Liver (tissue), 9 donors: ENCODE measurements around the gene GNPDA2. TPM values are rescaled to one million over a fixed set of nuclear protein-coding genes. Genes with fewer than 3 reads are reported as not detected.

Experiments used
- DNase-seq: peaks from one replicate; pipeline ENCODE4 v3.0.0-alpha.2; 2017; ENCODE audit warnings: low spot score
- H3K27ac ChIP-seq, 2 donors: one replicate each; pipeline ENCODE4 v1.7.0; 2013; ENCODE audit warnings: inconsistent platforms in 2 of 2, low read length in 2 of 2, control low read depth in 1 of 2, low read depth in 1 of 2, mild to moderate bottlenecking in 1 of 2
- H3K27me3 ChIP-seq, 4 donors: one replicate each; pipeline versions ENCODE4 v1.6.1 to v1.7.0; 2013; ENCODE audit warnings: low read length in 3 of 4, inconsistent platforms in 1 of 4, mild to moderate bottlenecking in 1 of 4, moderate library complexity in 1 of 4; ENCODE audit not compliant: control insufficient read depth in 4 of 4, insufficient read depth in 4 of 4
- H3K36me3 ChIP-seq, 4 donors: one replicate each; pipeline versions ENCODE4 v1.6.1 to v1.7.0; 2013; ENCODE audit warnings: low read length in 3 of 4, mild to moderate bottlenecking in 3 of 4, low read depth in 1 of 4, moderate library complexity in 1 of 4; ENCODE audit not compliant: control insufficient read depth in 4 of 4, insufficient read depth in 3 of 4
- H3K4me1 ChIP-seq, 4 donors: one replicate each; pipeline versions ENCODE4 v1.6.1 to v1.7.0; 2013; ENCODE audit warnings: low read length in 3 of 4, mild to moderate bottlenecking in 3 of 4, moderate library complexity in 1 of 4; ENCODE audit not compliant: control insufficient read depth in 4 of 4, insufficient read depth in 4 of 4
- H3K4me3 ChIP-seq, 3 donors: one replicate each; pipeline versions ENCODE4 v1.6.1 to v1.7.0; 2013; ENCODE audit warnings: low read length in 3 of 3, control low read depth in 1 of 3, low read depth in 1 of 3, mild to moderate bottlenecking in 1 of 3
- H3K9ac ChIP-seq, 2 donors: one replicate each; pipeline ENCODE4 v1.7.0; 2013; ENCODE audit warnings: low read length in 2 of 2, mild to moderate bottlenecking in 2 of 2, moderate library complexity in 2 of 2, control low read depth in 1 of 2, low read depth in 1 of 2
- H3K9me3 ChIP-seq, 4 donors: one replicate each; pipeline versions ENCODE4 v1.6.1 to v1.7.0; 2013; ENCODE audit warnings: low read length in 3 of 4; ENCODE audit not compliant: control insufficient read depth in 4 of 4
- EGR1 ChIP-seq, 2 donors: IDR thresholded peaks; 2 replicates each; pipeline ENCODE4 v1.6.1; 2016 to 2018; ENCODE audit warnings: antibody characterized with exemption in 2 of 2, low read depth in 2 of 2
- FOXA1 ChIP-seq: IDR thresholded peaks from 2 replicates; pipeline ENCODE4 v1.6.1; 2016; ENCODE audit warnings: antibody characterized with exemption
- FOXA2 ChIP-seq: IDR thresholded peaks from 2 replicates; pipeline ENCODE4 v1.6.1; 2016; ENCODE audit warnings: antibody characterized with exemption
- GABPA ChIP-seq, 2 donors: IDR thresholded peaks in 1 of 2; conservative IDR thresholded peaks in 1 of 2; 2 replicates each; pipeline ENCODE4 v1.6.1; 2016; ENCODE audit warnings: antibody characterized with exemption in 2 of 2, mild to moderate bottlenecking in 1 of 2, moderate library complexity in 1 of 2
- HNF4A ChIP-seq, 2 donors: conservative IDR thresholded peaks; 2 replicates each; pipeline ENCODE4 v1.6.1; 2016; ENCODE audit warnings: antibody characterized with exemption in 2 of 2, mild to moderate bottlenecking in 2 of 2
- HNF4G ChIP-seq: IDR thresholded peaks from 2 replicates; pipeline ENCODE4 v1.6.1; 2016; ENCODE audit warnings: antibody characterized with exemption
- JUND ChIP-seq, 2 donors: IDR thresholded peaks; 2 replicates each; pipeline ENCODE4 v1.6.1; 2016; ENCODE audit warnings: antibody characterized with exemption in 2 of 2
- NR2F2 ChIP-seq: IDR thresholded peaks from 2 replicates; pipeline ENCODE4 v1.6.1; 2016; ENCODE audit warnings: antibody characterized with exemption
- RAD21 ChIP-seq, 2 donors: IDR thresholded peaks; 2 replicates each; pipeline ENCODE4 v1.6.1; 2016; ENCODE audit warnings: antibody characterized with exemption in 2 of 2, mild to moderate bottlenecking in 2 of 2
- RXRA ChIP-seq, 2 donors: IDR thresholded peaks; 2 replicates each; pipeline ENCODE4 v1.6.1; 2017 to 2018; ENCODE audit warnings: antibody characterized with exemption in 2 of 2, mild to moderate bottlenecking in 1 of 2
- SP1 ChIP-seq: IDR thresholded peaks from 2 replicates; pipeline ENCODE4 v1.6.1; 2018; ENCODE audit warnings: antibody characterized with exemption, mild to moderate bottlenecking
- TAF1 ChIP-seq: conservative IDR thresholded peaks from 2 replicates; pipeline ENCODE4 v1.6.1; 2016; ENCODE audit warnings: antibody characterized with exemption, mild to moderate bottlenecking
- YY1 ChIP-seq: IDR thresholded peaks from 2 replicates; pipeline ENCODE4 v1.6.1; 2016; ENCODE audit warnings: antibody characterized with exemption, mild to moderate bottlenecking
- WGBS: extraction: QIAGEN DNeasy Blood & Tissue Kit; methylation state at CpG from one replicate; pipeline ENCODE4 v1.1.7; 2013; 5-methylcytosine and 5-hydroxymethylcytosine counted together
- polyA plus RNA-seq, 2 donors: library from polyadenylated mRNA; stranded (reverse) in 1 of 2; unstranded in 1 of 2; fragments of 200-250 nt in 1 of 2; fragments of >200 nt in 1 of 2; fragmentation: Nextera tagmentation in 1 of 2; extraction: Ambion mirVana in 1 of 2; gene quantifications; one replicate each; pipeline versions ENCODE4 v1.2.1 to v1.2.3, GENCODE V29; 2013 to 2015
- total RNA-seq, 2 donors: library from RNA; depleted of rRNA; stranded (reverse); fragments of >200 nt; gene quantifications; one replicate each; pipeline ENCODE4 v1.2.3, GENCODE V29; 2014
- TF ChIP-seq, protein P1 (sequence below): IDR thresholded peaks from 2 replicates; pipeline ENCODE4 v1.6.1; 2016; ENCODE audit warnings: antibody characterized with exemption, mild to moderate bottlenecking
- TF ChIP-seq, protein P2 (sequence below): IDR thresholded peaks from 2 replicates; pipeline ENCODE4 v1.6.1; 2016; ENCODE audit warnings: antibody characterized with exemption
- TF ChIP-seq, protein P3 (sequence below): IDR thresholded peaks from 2 replicates; pipeline ENCODE4 v1.6.1; 2016; ENCODE audit warnings: antibody characterized with exemption
- TF ChIP-seq, protein P4 (sequence below): fragments of 150-350 bp; IDR thresholded peaks from 2 replicates; pipeline ENCODE4 v1.5.1; 2017; ENCODE audit warnings: improper control_type of control experiment, low read depth, low read length; ENCODE audit not compliant: missing input control
- TF ChIP-seq, protein P5 (sequence below): IDR thresholded peaks from 2 replicates; pipeline ENCODE4 v1.6.1; 2016; ENCODE audit warnings: antibody characterized with exemption
- donor health status: healthy.
- donor health status: healthy.
- donor health status: healthy.
- donor health status: healthy.
- donor health status: healthy.

GNPDA2 gene
- total and polyA plus RNA-seq, 4 donors, result 1.5 to 5.3 (median 3.6) TPM

DNA sequence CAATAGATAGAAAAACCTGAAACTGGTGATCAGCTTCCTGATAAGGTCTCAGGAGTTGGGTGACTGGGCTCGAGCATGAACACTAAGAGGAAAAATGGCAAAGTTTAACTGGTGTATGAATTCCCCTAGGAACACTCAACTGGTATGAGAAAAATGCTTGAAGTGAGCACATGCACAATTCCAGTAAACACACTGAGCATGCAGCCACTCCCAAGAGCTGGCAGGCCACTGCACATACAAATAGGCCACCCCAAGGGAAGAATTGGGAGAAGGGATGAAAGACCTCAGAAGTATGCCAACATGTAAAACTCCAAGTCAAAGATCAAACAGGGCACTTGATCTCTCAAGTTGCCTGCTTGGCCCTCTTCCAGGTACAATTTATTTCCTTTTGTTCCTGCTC is 45.4 kb upstream of the GNPDA2 start:
- no peak for DNase-seq
- Histone ChIP-seq H3K36me3 (no peaks in the 10 kb centered on the region), H3K27ac (no peak overlapping the region), H3K4me3 (no peak overlapping the region), H3K9me3 (no peaks in the 10 kb centered on the region), H3K27me3 (no peaks in the 10 kb centered on the region), H3K4me1 (no peaks in the 10 kb centered on the region), H3K9ac (no peak overlapping the region)
- TF ChIP-seq, protein P1, sequence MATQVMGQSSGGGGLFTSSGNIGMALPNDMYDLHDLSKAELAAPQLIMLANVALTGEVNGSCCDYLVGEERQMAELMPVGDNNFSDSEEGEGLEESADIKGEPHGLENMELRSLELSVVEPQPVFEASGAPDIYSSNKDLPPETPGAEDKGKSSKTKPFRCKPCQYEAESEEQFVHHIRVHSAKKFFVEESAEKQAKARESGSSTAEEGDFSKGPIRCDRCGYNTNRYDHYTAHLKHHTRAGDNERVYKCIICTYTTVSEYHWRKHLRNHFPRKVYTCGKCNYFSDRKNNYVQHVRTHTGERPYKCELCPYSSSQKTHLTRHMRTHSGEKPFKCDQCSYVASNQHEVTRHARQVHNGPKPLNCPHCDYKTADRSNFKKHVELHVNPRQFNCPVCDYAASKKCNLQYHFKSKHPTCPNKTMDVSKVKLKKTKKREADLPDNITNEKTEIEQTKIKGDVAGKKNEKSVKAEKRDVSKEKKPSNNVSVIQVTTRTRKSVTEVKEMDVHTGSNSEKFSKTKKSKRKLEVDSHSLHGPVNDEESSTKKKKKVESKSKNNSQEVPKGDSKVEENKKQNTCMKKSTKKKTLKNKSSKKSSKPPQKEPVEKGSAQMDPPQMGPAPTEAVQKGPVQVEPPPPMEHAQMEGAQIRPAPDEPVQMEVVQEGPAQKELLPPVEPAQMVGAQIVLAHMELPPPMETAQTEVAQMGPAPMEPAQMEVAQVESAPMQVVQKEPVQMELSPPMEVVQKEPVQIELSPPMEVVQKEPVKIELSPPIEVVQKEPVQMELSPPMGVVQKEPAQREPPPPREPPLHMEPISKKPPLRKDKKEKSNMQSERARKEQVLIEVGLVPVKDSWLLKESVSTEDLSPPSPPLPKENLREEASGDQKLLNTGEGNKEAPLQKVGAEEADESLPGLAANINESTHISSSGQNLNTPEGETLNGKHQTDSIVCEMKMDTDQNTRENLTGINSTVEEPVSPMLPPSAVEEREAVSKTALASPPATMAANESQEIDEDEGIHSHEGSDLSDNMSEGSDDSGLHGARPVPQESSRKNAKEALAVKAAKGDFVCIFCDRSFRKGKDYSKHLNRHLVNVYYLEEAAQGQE, result no peak
- TF ChIP-seq FOXA1 (no peak), SP1 (no peak), JUND (IDR thresholded peaks at IDR 0.05) (no peak), FOXA2 (no peak), RXRA (IDR thresholded peaks at IDR 0.05) (no peak), HNF4G (no peak), RAD21 (IDR thresholded peaks at IDR 0.05) (no peak), YY1 (no peak), GABPA (IDR thresholded peaks at IDR 0.05 in 1 of 2, conservative IDR thresholded peaks at IDR 0.05 in 1 of 2) (no peak), EGR1 (IDR thresholded peaks at IDR 0.05; ENCODE audit: low read depth in 2 of 2) (no peak), TAF1 (no peak), HNF4A (conservative IDR thresholded peaks at IDR 0.05) (no peak), NR2F2 (no peak)
- TF ChIP-seq, protein P2, sequence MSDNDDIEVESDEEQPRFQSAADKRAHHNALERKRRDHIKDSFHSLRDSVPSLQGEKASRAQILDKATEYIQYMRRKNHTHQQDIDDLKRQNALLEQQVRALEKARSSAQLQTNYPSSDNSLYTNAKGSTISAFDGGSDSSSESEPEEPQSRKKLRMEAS, result no peak
- TF ChIP-seq, protein P3, sequence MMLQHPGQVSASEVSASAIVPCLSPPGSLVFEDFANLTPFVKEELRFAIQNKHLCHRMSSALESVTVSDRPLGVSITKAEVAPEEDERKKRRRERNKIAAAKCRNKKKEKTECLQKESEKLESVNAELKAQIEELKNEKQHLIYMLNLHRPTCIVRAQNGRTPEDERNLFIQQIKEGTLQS, result no peak
- TF ChIP-seq, protein P4, sequence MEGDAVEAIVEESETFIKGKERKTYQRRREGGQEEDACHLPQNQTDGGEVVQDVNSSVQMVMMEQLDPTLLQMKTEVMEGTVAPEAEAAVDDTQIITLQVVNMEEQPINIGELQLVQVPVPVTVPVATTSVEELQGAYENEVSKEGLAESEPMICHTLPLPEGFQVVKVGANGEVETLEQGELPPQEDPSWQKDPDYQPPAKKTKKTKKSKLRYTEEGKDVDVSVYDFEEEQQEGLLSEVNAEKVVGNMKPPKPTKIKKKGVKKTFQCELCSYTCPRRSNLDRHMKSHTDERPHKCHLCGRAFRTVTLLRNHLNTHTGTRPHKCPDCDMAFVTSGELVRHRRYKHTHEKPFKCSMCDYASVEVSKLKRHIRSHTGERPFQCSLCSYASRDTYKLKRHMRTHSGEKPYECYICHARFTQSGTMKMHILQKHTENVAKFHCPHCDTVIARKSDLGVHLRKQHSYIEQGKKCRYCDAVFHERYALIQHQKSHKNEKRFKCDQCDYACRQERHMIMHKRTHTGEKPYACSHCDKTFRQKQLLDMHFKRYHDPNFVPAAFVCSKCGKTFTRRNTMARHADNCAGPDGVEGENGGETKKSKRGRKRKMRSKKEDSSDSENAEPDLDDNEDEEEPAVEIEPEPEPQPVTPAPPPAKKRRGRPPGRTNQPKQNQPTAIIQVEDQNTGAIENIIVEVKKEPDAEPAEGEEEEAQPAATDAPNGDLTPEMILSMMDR, result no peak
- TF ChIP-seq, protein P5, sequence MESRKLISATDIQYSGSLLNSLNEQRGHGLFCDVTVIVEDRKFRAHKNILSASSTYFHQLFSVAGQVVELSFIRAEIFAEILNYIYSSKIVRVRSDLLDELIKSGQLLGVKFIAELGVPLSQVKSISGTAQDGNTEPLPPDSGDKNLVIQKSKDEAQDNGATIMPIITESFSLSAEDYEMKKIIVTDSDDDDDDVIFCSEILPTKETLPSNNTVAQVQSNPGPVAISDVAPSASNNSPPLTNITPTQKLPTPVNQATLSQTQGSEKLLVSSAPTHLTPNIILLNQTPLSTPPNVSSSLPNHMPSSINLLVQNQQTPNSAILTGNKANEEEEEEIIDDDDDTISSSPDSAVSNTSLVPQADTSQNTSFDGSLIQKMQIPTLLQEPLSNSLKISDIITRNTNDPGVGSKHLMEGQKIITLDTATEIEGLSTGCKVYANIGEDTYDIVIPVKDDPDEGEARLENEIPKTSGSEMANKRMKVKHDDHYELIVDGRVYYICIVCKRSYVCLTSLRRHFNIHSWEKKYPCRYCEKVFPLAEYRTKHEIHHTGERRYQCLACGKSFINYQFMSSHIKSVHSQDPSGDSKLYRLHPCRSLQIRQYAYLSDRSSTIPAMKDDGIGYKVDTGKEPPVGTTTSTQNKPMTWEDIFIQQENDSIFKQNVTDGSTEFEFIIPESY, result no peak
- 64% methylated on average over 1 of the region's 1 CpG for WGBS
